Measurements from ENCODE around the gene UBE2J2. TPM values are rescaled to one million over a fixed set of nuclear protein-coding genes. Genes with fewer than 3 reads are reported as not detected.

The UBE2J2 gene
- total and polyA plus RNA-seq, 2 of the 13 experiments (the other 11 are each of a cell fraction or from before 2014, with no cell fraction given), result 25.4 to 29.4 TPM

GRCh38 chr1:1239614-1240347 lies 33.9 kb downstream of the UBE2J2 start (continued):
- TF ChIP-seq ZNF563 (CRISPR knock-in tag; IDR thresholded peaks at IDR 0.05) (peak; percentile 90), FUBP1 (CRISPR knock-in tag; IDR thresholded peaks at IDR 0.05; ENCODE audit: borderline replicate concordance) (no peak), KDM1A (CRISPR knock-in tag; IDR thresholded peaks at IDR 0.05) (no peak), NAIF1 (CRISPR knock-in tag; IDR thresholded peaks at IDR 0.05; ENCODE audit: borderline replicate concordance) (no peak), ZNF878 (CRISPR knock-in tag; IDR thresholded peaks at IDR 0.05) (0 out of 2 replicates have a peak, but pooled peaks have one; percentile 62), ATRX (CRISPR knock-in tag; IDR thresholded peaks at IDR 0.05; ENCODE audit: borderline replicate concordance) (no peak), SAP130 (CRISPR knock-in tag; IDR thresholded peaks at IDR 0.05; ENCODE audit: low read depth) (peak; percentile 85), ZNF616 (CRISPR knock-in tag; IDR thresholded peaks at IDR 0.05; ENCODE audit: low read depth) (no peak), PAWR (CRISPR knock-in tag; IDR thresholded peaks at IDR 0.05; ENCODE audit: borderline replicate concordance) (no peak), HNRNPUL1 (IDR thresholded peaks at IDR 0.05; ENCODE audit: low read depth, low read length) (no peak), YEATS4 (CRISPR knock-in tag; IDR thresholded peaks at IDR 0.05; ENCODE audit: borderline replicate concordance) (no peak)
- TF ChIP-seq, protein P1, sequence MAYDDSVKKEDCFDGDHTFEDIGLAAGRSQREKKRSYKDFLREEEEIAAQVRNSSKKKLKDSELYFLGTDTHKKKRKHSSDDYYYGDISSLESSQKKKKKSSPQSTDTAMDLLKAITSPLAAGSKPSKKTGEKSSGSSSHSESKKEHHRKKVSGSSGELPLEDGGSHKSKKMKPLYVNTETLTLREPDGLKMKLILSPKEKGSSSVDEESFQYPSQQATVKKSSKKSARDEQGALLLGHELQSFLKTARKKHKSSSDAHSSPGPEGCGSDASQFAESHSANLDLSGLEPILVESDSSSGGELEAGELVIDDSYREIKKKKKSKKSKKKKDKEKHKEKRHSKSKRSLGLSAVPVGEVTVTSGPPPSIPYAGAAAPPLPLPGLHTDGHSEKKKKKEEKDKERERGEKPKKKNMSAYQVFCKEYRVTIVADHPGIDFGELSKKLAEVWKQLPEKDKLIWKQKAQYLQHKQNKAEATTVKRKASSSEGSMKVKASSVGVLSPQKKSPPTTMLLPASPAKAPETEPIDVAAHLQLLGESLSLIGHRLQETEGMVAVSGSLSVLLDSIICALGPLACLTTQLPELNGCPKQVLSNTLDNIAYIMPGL (CRISPR knock-in tag; IDR thresholded peaks at IDR 0.05; ENCODE audit: borderline replicate concordance in 1 of 2, low read depth in 1 of 2), result no peak; a peak in 1 of 4 replicates

Data from HepG2 (cell line).